ENCODE measurements around the gene PLEKHA5. TPM values are rescaled to one million over a fixed set of nuclear protein-coding genes. Genes with fewer than 3 reads are reported as not detected.

Gene PLEKHA5
- polyA plus RNA-seq, 3 donors: 0.35 to 0.79 (median 0.41) TPM

DNA sequence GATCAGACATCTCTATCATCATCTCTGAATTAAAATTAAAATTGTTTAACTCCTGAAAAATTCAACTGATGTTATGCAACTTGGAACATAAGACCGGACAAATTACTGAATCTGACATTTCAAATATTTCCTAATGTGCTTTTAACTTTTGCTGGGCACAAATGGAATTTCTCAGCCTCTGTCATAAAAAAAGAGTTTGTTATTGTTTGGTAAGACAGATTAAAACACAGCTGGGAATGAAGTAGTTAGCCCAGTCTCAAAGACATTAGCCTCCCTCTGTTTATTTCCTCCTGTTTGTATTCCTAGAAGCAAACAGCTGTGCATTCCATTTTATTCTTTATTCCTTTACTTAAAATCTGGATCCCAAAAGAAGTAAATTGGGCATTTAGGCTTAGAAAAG lies 29.4 kb downstream of the PLEKHA5 start:
- H3K36me3 ChIP-seq (replicated peaks in 1 of 2; ENCODE audit: control insufficient read depth in 1 of 2, insufficient read depth in 2 of 2, low read length in 2 of 2): no peaks in the 10 kb centered on the region
- H3K27ac ChIP-seq (ENCODE audit: low read depth in 1 of 2, low read length in 2 of 2): no peak overlapping the region
- no peaks in the 10 kb centered on the region for H3K27me3 ChIP-seq (ENCODE audit: control insufficient read depth in 2 of 2, insufficient read depth in 2 of 2, low read length in 2 of 2)
- Mint-ChIP-seq H3K27ac (no peak overlapping the region), H3K36me3 (no peaks in the 10 kb centered on the region), H3K4me3 (no peak overlapping the region), H3K27me3 (ENCODE audit: low read depth in 3 of 3) (no peaks in the 10 kb centered on the region), H3K9me3 (peaks cover 0 to 3% (median 0%) of the 10 kb centered on the region in 7 donors), H3K4me1 (no peaks in the 10 kb centered on the region)
- H3K79me2 ChIP-seq (ENCODE audit: insufficient read depth, low read length): no peaks in the 10 kb centered on the region
- no peaks in the 10 kb centered on the region for H4K20me1 ChIP-seq (ENCODE audit: insufficient read depth, low read length)
- TF ChIP-seq, protein P1, sequence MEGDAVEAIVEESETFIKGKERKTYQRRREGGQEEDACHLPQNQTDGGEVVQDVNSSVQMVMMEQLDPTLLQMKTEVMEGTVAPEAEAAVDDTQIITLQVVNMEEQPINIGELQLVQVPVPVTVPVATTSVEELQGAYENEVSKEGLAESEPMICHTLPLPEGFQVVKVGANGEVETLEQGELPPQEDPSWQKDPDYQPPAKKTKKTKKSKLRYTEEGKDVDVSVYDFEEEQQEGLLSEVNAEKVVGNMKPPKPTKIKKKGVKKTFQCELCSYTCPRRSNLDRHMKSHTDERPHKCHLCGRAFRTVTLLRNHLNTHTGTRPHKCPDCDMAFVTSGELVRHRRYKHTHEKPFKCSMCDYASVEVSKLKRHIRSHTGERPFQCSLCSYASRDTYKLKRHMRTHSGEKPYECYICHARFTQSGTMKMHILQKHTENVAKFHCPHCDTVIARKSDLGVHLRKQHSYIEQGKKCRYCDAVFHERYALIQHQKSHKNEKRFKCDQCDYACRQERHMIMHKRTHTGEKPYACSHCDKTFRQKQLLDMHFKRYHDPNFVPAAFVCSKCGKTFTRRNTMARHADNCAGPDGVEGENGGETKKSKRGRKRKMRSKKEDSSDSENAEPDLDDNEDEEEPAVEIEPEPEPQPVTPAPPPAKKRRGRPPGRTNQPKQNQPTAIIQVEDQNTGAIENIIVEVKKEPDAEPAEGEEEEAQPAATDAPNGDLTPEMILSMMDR (IDR thresholded peaks at IDR 0.05): no peak
- H3K9ac ChIP-seq (ENCODE audit: insufficient read depth, low read length, poor library complexity, severe bottlenecking): no peak overlapping the region
- H3K9me3 ChIP-seq (replicated peaks in 1 of 2; ENCODE audit: control insufficient read depth in 1 of 2, insufficient read depth in 1 of 2, low read length in 2 of 2): no peaks in the 10 kb centered on the region
- no peak for DNase-seq
- WGBS (ENCODE audit: insufficient coverage): no CpG with 5 or more reads among the region's 1 CpG
- H3K4me1 ChIP-seq (ENCODE audit: control insufficient read depth in 1 of 2, insufficient read depth in 2 of 2, low read length in 2 of 2): no peaks in the 10 kb centered on the region
- H2AFZ ChIP-seq (ENCODE audit: insufficient read depth, low read depth, low read length, poor library complexity, severe bottlenecking): no peak overlapping the region
- no peak overlapping the region for H3K4me3 ChIP-seq (replicated peaks in 1 of 3; ENCODE audit: low read depth in 2 of 3, low read length in 3 of 3)
- intact Hi-C loops (cut with micrococcal nuclease): no loop called here
- H3K4me2 ChIP-seq (replicated peaks; ENCODE audit: extremely low read depth, low read length, poor library complexity, severe bottlenecking): no peak overlapping the region

DNA sequence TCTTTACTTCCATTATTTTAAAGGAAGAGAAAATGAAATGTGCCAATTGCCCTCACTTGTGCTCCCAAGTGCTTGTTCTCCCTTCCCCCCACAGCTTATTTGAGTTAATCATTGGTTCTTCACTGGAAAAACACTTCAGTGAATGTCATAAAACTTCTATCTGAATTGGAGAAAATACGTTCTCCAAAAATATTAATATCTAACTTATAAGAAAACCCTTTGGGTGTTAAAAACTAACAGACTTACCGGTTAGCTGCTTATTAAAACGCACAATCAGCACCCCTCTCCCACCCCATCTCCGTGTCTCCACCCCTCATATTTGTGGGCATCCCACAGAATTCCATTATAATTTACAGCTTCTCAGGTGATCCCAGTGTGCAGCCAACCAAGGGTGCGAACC lies 31.7 kb downstream of the PLEKHA5 start:
- no peaks in the 10 kb centered on the region for H3K36me3 Mint-ChIP-seq
- intact Hi-C loops (cut with micrococcal nuclease): no loop called here
- no peaks in the 10 kb centered on the region for H3K9me3 ChIP-seq (replicated peaks in 1 of 2; ENCODE audit: control insufficient read depth in 1 of 2, insufficient read depth in 1 of 2, low read length in 2 of 2)
- H3K27ac Mint-ChIP-seq: no peak overlapping the region
- no peak overlapping the region for H3K4me2 ChIP-seq (replicated peaks; ENCODE audit: extremely low read depth, low read length, poor library complexity, severe bottlenecking)
- no peak overlapping the region for H3K4me3 ChIP-seq (replicated peaks in 1 of 3; ENCODE audit: low read depth in 2 of 3, low read length in 3 of 3)
- H3K9ac ChIP-seq (ENCODE audit: insufficient read depth, low read length, poor library complexity, severe bottlenecking): no peak overlapping the region
- H3K79me2 ChIP-seq (ENCODE audit: insufficient read depth, low read length): no peaks in the 10 kb centered on the region
- no peaks in the 10 kb centered on the region for H3K27me3 ChIP-seq (ENCODE audit: control insufficient read depth in 2 of 2, insufficient read depth in 2 of 2, low read length in 2 of 2)
- H3K4me3 Mint-ChIP-seq: no peak overlapping the region
- H3K4me1 Mint-ChIP-seq: no peaks in the 10 kb centered on the region
- no peak overlapping the region for H2AFZ ChIP-seq (ENCODE audit: insufficient read depth, low read depth, low read length, poor library complexity, severe bottlenecking)
- no peaks in the 10 kb centered on the region for H3K27me3 Mint-ChIP-seq (ENCODE audit: low read depth in 3 of 3)
- H3K9me3 Mint-ChIP-seq: peaks cover 0 to 3% (median 0%) of the 10 kb centered on the region in 7 donors
- no peaks in the 10 kb centered on the region for H4K20me1 ChIP-seq (ENCODE audit: insufficient read depth, low read length)
- DNase-seq: no peak
- no peaks in the 10 kb centered on the region for H3K36me3 ChIP-seq (replicated peaks in 1 of 2; ENCODE audit: control insufficient read depth in 1 of 2, insufficient read depth in 2 of 2, low read length in 2 of 2)
- TF ChIP-seq, protein P1 (IDR thresholded peaks at IDR 0.05): no peak
- H3K27ac ChIP-seq (ENCODE audit: low read depth in 1 of 2, low read length in 2 of 2): no peak overlapping the region
- WGBS (ENCODE audit: insufficient coverage): 94% methylated on average over 3 of the region's 5 CpGs
- no peaks in the 10 kb centered on the region for H3K4me1 ChIP-seq (ENCODE audit: control insufficient read depth in 1 of 2, insufficient read depth in 2 of 2, low read length in 2 of 2)
